Endothelial cell of coronary artery (primary cell): ENCODE measurements around the gene BEST3. TPM values are rescaled to one million over a fixed set of nuclear protein-coding genes. Genes with fewer than 3 reads are reported as not detected.

ENCODE experiments used
- total RNA-seq: library from RNA; depleted of rRNA; stranded (reverse); fragments of >200 nt; gene quantifications from 2 replicates; pipeline ENCODE4 v1.2.3, GENCODE V29; 2014

The BEST3 gene
- total RNA-seq: 0.09 TPM in 1 of 2 replicates, not detected in the other

DNA sequence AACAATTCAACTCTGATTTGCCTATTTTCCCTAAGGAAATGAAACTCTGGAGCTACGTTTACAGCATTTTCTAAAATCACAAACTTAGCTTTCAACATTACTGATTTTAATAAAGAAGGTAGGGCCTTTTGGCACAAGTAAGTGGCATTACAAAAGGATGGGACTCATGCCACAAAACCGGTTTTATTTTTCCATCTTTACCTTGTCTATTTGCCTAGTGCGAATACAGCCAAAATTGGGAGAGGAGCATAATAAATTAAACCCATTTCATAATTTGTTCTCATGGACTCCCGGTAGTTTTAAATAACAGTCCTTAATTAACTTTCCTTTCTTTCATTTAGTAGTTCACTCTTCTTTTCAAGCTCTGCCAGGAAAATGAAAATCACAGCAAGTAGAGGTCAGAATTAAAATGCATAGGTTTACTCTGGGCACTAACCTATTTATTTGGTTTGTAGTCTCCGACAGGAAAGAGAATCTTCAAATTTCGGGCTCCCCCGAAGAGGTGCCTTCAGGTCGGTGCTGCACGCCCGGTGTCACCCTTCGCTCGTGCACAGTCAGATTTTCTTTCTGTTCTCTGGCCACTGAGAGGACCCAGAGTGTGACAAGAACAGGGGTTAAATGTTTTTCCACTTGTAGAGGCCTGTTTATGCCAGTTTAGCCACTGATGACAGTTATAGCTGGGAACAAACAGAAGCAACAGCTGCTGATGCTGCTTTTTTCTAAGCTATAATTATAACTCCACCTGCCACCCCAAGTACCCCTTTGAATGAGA is at the start of gene BEST3:
TSS of gene BEST3 (minus strand) at position 535 of the 772 bp plus-strand sequence. CDS start 1,505 bp downstream, outside the sequence.

DNA sequence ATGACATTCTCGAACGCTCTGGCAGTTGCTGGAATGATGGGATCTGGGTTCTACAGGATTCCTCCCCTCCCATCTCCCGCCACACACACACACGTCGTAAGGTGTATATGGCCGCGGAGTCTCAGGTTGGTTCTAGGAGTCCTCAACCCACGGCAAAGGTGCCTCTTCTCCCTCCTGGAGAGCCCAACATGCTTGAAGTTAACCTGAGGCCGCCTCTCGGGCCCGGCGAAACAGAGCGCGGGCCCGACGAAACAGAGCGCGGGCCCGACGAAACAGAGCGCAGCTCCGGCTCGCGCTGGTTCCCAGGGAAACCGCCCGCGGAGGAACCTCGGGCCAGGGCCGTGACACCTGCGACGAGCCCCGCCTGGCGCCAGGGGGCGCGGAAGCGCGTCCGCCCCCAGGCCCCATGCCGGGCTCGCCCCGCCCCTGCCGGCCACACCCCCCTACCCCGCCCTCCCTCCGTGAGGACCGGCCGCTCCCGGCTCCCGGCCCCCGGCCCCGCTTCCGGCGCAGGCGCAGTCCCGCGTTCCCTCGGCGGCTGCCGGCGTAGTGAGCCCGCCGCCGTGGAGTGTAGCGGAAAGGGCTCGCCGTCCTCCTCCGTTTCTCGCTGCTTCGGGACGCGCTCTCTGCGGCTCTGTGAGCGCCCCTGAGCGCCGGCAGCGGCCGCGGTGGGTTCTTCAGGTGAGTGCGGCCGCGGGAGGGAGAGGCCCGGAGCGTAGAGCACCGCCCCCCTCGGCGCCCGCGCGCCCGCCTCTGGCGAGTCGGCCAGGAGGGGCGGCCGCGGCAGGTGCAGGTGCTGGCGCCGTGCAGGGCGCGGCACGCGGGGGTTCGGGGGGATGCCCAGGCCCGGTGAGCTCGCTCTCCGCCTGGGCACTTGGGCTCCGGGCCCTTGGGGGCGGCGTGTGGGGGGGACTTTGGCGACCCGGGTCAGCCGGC is 39.5 kb upstream of the BEST3 start, which contains the start of gene RAB3IP:
TSS of gene RAB3IP (plus strand) at position 510 of the 936 bp plus-strand sequence. CDS start 16,549 bp downstream, outside the sequence.

GRCh38 chr12:69610729-69611128 is 88.4 kb downstream of the BEST3 start, which contains the start of gene LRRC10:
TSS of gene LRRC10 (minus strand) at chr12:69610907. CDS start at chr12:69610838, 69 bp downstream.

Other genes starting within 250 kb of the BEST3 start
- gene FRS2, start 228.9 kb downstream of the BEST3 start, total RNA-seq: 12.4 and 18.0 TPM in 2 replicates
- 271 and 286 TPM in 2 replicates for gene CCT2, start 113.8 kb downstream of the BEST3 start, total RNA-seq
- gene LRRC10, start 88.4 kb downstream of the BEST3 start, total RNA-seq: not detected in 2 replicates
- 17.5 and 18.0 TPM in 2 replicates for gene RAB3IP, start 39.6 kb upstream of the BEST3 start, total RNA-seq
- gene MYRFL, start 125.9 kb upstream of the BEST3 start, total RNA-seq: under 0.01 and 0.09 TPM in 2 replicates